Activated T-helper 17 cell treated with anti-CD3 and anti-CD28 coated beads, Interleukin-2, amount 50 U/mL, for 72 hours (primary cell): Measurements from ENCODE around the gene YPEL4. TPM values are rescaled to one million over a fixed set of nuclear protein-coding genes. Genes with fewer than 3 reads are reported as not detected.
A peak's percentile ranks its signal among the peaks of the same experiment; 100 is the strongest.
"Not testable (repeated sequence)": the region's sequence is repeated elsewhere in the genome, so short reads cannot be mapped to it uniquely, and the experiment has no call there.

Experiments
- ATAC-seq: fragments of 150-1000 bp; cut with Tn5 transposase; replicated peaks from 2 replicates; pipeline ENCODE4 v1.10.0; 2021; ENCODE audit warnings: mild to moderate bottlenecking, moderate library complexity
- H3K27ac Mint-ChIP-seq: one replicate; pipeline ENCODE4 v1.8.0; 2022; ENCODE audit warnings: mixed read lengths
- H3K27me3 Mint-ChIP-seq: one replicate; pipeline ENCODE4 v1.8.0; 2022; ENCODE audit warnings: mixed read lengths
- H3K36me3 Mint-ChIP-seq: one replicate; pipeline ENCODE4 v1.8.0; 2022; ENCODE audit warnings: low read depth, mild to moderate bottlenecking, mixed read lengths
- H3K4me1 Mint-ChIP-seq: one replicate; pipeline ENCODE4 v1.8.0; 2022; ENCODE audit warnings: mixed read lengths
- H3K4me3 Mint-ChIP-seq: one replicate; pipeline ENCODE4 v1.8.0; 2022; ENCODE audit warnings: mild to moderate bottlenecking, mixed read lengths
- H3K9me3 Mint-ChIP-seq: one replicate; pipeline ENCODE4 v1.8.0; 2022; ENCODE audit warnings: mixed read lengths
- total RNA-seq, 2 donors: library from RNA; stranded (reverse); gene quantifications; one replicate each; pipeline ENCODE4 v1.2.3, GENCODE V29; 2022

YPEL4 gene, protein sequence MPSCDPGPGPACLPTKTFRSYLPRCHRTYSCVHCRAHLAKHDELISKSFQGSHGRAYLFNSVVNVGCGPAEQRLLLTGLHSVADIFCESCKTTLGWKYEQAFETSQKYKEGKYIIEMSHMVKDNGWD
- 1 to 10 TPM in 1 of 2 donors, not detected in 1; 1.5 TPM for total RNA-seq

DNA sequence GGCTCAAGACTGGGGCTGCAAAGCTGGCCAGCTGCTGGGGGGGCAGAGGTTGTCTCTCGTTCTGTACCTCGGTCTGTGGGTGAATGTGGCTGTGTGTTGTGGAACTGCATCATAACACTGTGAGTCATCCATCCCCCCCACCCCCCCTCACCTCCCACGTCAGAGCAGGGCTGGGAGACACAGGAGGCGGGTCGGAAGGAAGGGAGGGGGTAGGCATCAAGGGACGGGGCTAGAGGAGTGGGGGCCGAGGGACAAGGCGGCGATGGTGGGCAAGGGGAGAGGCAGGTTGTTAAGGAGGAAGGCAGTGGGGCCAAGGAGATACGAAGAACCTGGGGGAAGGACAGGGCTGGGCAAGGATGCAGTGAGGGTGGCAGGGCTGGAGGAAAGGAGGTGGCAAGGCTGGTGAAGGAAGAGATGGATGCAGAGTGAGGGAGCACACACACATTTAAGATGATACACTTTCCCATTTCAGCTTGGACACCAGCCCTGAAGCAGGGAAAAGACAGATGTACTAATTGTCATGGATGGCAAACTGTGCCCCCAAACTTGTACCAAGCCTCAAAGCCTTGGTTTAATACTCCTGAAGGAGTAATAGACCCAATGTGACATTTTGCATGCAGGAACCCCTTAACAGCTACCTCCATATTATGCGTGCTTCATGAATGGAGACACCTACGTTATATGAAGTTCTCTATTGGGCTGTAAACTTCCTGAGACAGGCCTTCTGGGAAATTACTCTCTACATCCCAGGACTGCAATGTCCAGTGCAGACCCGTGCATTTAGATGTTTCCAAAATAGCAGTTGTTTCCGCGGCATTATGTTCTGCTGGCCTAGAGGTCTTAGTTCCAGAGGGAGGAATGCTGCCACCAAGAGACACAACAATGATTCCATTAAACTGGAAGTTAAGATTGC is at the start of gene YPEL4:
Gene YPEL4 (minus strand): TSS at position 87 of the 913 bp plus-strand sequence. CDS start 2,805 bp downstream, outside the sequence.
- Mint-ChIP-seq H3K27ac (peak within 1 kb of the TSS; percentile 21), H3K27me3 (peaks cover 34% of the 10 kb centered on the region)

DNA sequence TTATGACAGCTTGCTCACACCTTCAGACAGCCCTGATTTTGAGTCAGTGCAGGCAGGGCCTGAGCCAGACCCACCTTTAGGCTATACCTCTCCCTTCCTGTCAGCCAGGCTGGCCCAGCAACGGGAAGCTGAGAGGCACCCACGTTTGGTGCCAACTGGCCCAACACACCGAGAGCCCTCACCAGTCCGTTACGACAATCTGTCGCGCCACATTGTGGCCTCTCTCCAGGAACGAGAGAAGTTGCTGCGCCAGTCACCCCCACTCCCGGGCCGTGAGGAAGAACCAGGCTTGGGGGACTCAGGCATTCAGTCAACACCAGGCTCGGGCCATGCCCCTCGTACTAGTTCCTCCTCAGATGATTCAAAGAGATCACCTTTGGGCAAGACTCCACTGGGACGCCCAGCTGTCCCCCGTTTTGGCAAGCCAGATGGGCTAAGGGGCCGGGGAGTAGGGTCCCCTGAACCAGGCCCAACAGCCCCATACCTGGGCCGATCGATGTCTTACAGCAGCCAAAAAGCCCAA is 49.2 kb upstream of the YPEL4 start:
- Mint-ChIP-seq H3K27me3 (no peaks in the 10 kb centered on the region), H3K4me1 (peaks cover 4% of the 10 kb centered on the region), H3K27ac (peak overlapping the region; percentile 44), H3K9me3 (no peaks in the 10 kb centered on the region), H3K36me3 (peaks cover 99% of the 10 kb centered on the region), H3K4me3 (no peak overlapping the region)
- ATAC-seq, result no peak

More for the DNA sequence above, at the start of gene YPEL4:
- ATAC-seq, result peak; percentile 79
- peak within 1 kb of the TSS; percentile 64 for H3K4me3 Mint-ChIP-seq
- H3K36me3 Mint-ChIP-seq, result no peaks in the 10 kb centered on the region
- peaks cover 11% of the 10 kb centered on the region for H3K4me1 Mint-ChIP-seq
- no peaks in the 10 kb centered on the region for H3K9me3 Mint-ChIP-seq

DNA sequence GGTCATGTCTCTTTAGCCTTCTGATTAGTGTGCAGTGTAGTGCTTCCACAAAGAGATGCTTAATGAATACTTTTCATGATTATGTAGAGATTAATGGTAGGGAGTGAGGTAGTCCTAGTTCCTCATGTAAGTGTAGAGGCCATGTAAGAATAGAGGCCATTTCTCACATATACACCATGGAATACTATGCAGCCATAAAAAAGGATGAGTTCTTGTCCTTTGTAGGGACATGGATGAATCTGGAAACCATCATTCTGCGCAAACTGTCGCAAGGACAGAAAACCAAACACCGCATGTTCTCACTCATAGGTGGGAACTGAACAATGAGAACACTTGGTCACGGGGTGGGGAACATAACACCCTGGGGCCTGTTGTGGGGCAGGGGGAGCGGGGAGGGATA is 40.8 kb upstream of the YPEL4 start:
- not testable (repeated sequence) for H3K27me3 Mint-ChIP-seq, H3K4me1 Mint-ChIP-seq, H3K27ac Mint-ChIP-seq, ATAC-seq, H3K4me3 Mint-ChIP-seq, H3K9me3 Mint-ChIP-seq
- H3K36me3 Mint-ChIP-seq, result peaks cover 100% of the 10 kb centered on the region

DNA sequence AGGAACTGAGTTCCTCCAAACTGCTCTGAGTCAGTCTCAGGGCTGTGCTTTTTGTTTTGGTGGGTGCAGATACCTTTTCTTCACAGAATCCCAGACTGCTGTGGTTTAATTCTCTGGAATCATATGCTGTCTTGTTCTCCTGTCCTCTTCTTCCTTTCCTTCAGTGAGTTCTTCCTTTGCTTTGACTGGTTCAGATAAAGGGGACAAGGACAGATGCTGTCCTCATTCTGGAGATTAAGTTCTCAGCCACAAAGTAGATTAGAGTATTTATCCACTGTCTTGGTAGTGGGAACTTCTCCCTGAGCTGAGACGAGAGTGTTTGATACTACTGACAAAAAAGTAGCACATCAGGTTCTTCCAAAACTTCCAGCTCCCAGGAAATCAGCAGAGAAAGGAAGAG is 31.5 kb upstream of the YPEL4 start:
- H3K36me3 Mint-ChIP-seq, result peaks cover 89% of the 10 kb centered on the region
- H3K27ac Mint-ChIP-seq, result peak overlapping the region; percentile 77
- peaks cover 37% of the 10 kb centered on the region for H3K4me1 Mint-ChIP-seq
- H3K27me3 Mint-ChIP-seq, result no peaks in the 10 kb centered on the region
- H3K4me3 Mint-ChIP-seq, result peak overlapping the region; percentile 66
- ATAC-seq, result no peak
- H3K9me3 Mint-ChIP-seq, result no peaks in the 10 kb centered on the region

DNA sequence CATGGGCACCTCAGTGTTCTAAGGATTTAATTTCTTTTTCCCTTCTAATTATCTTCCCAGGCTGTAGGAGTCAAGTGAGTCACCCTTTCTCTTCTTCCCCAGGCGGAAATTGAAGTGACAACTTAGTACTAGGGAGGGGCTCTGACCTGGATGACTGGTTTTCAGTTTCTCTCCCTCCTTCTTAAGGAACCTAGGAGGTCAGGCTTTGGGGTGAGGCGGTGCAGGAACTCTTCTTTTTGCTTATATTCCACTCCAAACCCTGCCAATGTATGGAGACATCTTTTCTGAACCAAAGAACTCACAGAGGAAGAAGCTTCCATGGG is 30.8 kb upstream of the YPEL4 start:
- H3K4me1 Mint-ChIP-seq, result peaks cover 42% of the 10 kb centered on the region
- no peaks in the 10 kb centered on the region for H3K27me3 Mint-ChIP-seq
- H3K27ac Mint-ChIP-seq, result peak overlapping the region; percentile 77
- peaks cover 89% of the 10 kb centered on the region for H3K36me3 Mint-ChIP-seq
- peak overlapping the region; percentile 66 for H3K4me3 Mint-ChIP-seq
- no peaks in the 10 kb centered on the region for H3K9me3 Mint-ChIP-seq
- ATAC-seq, result peak; percentile 95

DNA sequence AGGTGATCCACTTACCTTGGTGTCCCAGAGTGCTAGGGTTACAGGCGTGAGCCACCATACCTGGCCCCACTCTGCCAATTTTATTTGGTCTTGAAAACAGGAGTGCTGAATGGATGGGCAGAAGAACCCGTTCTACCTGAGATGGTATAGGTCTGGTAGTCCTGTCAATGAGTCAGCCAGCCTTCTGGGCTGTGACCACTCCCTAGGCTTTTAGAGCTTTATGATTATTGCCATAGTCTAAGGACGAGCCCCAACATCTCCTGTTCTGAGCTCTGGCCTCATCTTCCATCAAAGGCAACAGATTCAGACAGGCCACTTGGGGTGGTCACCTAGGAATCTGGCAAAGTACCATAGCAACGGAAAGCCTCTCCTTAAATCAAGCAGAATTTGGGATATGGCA is 29.7 kb upstream of the YPEL4 start:
- Mint-ChIP-seq H3K27me3 (no peaks in the 10 kb centered on the region), H3K4me3 (peak overlapping the region; percentile 66), H3K9me3 (no peaks in the 10 kb centered on the region), H3K27ac (no peak overlapping the region), H3K4me1 (peaks cover 47% of the 10 kb centered on the region), H3K36me3 (peaks cover 89% of the 10 kb centered on the region)
- ATAC-seq, result no peak

DNA sequence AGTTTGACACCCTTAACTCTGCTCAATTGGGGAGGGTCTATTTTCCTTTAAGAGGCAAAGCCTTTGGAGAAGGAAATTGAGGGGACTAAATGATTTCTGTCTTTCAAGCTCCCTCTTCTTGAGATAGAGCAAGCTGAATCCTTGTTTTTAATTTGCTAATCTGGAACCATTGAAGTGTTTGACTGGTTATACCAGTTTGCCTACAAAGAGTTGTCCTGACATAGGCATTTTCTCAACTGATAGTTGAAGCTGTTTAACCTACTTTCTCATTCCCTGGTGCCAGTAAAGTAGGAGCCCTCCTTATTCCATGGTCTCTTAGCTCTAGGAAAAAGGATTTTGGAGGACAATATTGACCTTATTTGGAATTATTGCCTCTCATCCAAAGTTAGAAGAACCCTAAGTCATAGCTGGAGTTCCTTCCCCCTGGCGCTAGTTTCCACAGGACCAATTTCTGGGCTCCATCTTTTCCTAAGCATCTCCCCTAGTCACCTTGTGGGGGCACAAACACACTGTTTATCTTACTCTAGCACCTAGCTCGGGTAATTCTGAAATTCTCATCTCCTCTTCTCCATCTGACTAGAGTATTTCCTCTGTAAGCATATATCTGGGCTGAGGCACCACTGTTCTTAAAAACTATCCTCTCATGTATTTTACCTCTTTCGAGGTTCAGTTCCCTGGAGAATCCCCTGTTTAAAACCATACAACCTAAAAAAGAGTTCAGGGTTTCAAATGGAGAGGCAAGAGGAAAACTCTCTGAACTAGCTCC is 25.6 kb upstream of the YPEL4 start:
- Mint-ChIP-seq H3K4me1 (peaks cover 41% of the 10 kb centered on the region), H3K36me3 (peaks cover 89% of the 10 kb centered on the region), H3K4me3 (peak overlapping the region; percentile 31), H3K9me3 (no peaks in the 10 kb centered on the region), H3K27ac (peak overlapping the region; percentile 28), H3K27me3 (no peaks in the 10 kb centered on the region)
- peak; percentile 34 for ATAC-seq

DNA sequence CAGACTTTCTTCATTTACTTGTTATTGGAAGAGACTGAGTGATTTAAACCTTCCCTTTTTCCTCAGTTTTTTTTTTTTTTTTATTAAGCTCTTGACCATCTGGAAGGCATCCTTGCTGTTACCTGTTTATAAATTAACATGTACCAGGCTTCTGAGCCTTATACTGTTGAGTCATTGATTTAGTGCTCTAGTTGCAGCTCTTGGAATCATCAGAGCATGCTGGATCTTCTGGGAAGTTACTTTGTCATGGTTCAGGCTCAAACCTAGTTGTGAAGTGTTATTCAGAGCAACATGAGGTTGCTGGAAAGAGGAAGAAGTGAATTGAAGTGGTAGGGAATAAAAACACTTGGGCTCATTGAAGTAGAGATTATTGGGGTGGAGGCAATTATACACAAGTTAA is 24.5 kb upstream of the YPEL4 start:
- H3K9me3 Mint-ChIP-seq, result no peaks in the 10 kb centered on the region
- peaks cover 93% of the 10 kb centered on the region for H3K36me3 Mint-ChIP-seq
- H3K27me3 Mint-ChIP-seq, result no peaks in the 10 kb centered on the region
- peak overlapping the region; percentile 28 for H3K27ac Mint-ChIP-seq
- H3K4me3 Mint-ChIP-seq, result peak overlapping the region; percentile 35
- peaks cover 40% of the 10 kb centered on the region for H3K4me1 Mint-ChIP-seq
- ATAC-seq, result no peak

DNA sequence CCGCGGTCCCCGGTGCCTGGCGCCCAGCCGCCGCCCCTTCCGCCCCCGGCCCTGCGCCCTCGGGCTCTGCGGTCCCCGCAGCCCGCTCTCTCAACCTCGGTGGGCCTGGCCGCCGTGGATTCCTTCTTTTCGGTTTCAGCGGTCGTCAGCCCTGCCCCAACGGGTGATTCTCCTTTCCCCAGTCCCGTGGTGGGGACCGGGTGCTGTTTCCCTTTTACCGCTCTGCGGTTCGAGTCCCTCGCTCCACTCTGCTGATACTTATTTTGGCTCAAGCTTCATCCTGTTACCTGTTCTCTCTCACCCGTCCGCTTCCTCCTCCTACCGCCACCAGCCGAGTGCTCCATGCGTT is 18.7 kb upstream of the YPEL4 start:
- Mint-ChIP-seq H3K27me3 (no peaks in the 10 kb centered on the region), H3K27ac (peak overlapping the region; percentile 98), H3K9me3 (no peaks in the 10 kb centered on the region), H3K4me3 (peak overlapping the region; percentile 99), H3K4me1 (peaks cover 16% of the 10 kb centered on the region), H3K36me3 (peaks cover 59% of the 10 kb centered on the region)
- ATAC-seq, result peak; percentile 4

DNA sequence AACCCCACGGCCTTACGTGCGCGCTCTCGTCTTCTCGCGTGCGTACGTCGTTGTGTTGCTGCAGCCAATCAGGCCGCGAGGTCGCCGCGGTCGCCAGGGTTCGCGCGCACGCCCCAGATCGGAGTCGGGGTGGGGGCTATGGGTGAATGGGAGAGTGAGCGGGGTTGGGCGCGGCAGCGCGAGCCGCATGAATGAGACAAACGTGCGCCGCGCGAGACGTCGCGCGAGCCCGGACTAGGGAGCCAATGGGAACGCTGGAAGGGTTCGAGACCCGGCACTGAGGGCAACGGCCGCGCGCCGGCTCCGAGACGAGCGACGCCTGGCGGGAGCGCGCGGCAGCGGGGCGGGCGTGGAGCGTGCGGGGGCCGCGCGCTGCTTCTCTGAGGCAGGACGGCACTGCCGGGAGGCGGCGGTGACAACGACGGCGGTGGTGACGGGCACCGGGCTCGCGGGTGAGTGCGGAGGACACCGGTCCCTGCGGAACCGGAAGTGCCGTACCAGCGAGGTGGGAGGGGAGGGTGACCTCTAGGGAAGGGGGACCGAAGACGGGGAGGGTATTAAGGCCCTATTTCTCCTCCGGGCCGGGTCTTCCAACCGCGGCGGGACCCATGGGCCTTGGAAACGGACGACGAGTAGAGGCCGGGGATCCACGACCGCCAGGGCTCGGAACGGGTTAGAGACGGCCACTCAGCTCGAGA is 18.2 kb upstream of the YPEL4 start, which contains the start of gene ZDHHC5:
Gene ZDHHC5 (plus strand): TSS at position 379 of the 698 bp plus-strand sequence. CDS start 4,977 bp downstream, outside the sequence.
- Mint-ChIP-seq H3K4me3 (peak within 1 kb of the TSS; percentile 99), H3K27ac (peak within 1 kb of the TSS; percentile 98), H3K4me1 (peaks cover 12% of the 10 kb centered on the region), H3K36me3 (peaks cover 55% of the 10 kb centered on the region), H3K27me3 (no peaks in the 10 kb centered on the region), H3K9me3 (no peaks in the 10 kb centered on the region)
- peak; percentile 89 for ATAC-seq

DNA sequence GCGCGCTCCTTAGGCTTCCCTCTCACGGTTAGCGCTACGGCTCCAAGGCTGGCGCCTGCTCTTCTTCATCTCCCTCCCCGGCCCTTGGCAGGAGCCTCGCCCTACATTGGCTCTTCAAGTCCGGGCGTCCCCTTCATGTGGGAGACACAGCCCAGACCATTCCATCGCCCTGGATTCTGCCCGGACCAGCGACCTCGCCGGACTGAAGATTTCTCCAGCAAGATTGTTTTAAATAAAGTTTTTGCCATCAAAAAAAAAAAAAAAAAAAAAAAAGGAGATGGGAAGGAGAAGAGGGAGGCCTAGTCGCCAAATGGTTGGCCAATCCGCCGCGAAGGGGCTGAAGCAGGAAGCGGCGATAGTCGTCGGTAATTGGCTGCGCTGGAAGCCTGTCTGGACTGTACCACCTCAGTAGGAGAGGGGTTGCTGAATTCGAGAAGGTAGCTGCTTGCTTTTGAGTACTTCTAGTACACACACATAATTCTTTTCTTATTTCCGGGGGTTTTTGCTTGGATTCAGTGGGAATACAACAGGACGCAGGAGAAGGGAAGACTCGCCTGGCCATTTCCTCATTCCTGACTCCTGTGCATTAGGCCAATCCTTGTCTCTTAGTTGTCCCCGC is 17.5 kb upstream of the YPEL4 start:
- ATAC-seq, result peak; percentile 74
- peaks cover 9% of the 10 kb centered on the region for H3K4me1 Mint-ChIP-seq
- peak overlapping the region; percentile 99 for H3K4me3 Mint-ChIP-seq
- no peaks in the 10 kb centered on the region for H3K27me3 Mint-ChIP-seq
- peak overlapping the region; percentile 98 for H3K27ac Mint-ChIP-seq
- no peaks in the 10 kb centered on the region for H3K9me3 Mint-ChIP-seq
- H3K36me3 Mint-ChIP-seq, result peaks cover 55% of the 10 kb centered on the region

DNA sequence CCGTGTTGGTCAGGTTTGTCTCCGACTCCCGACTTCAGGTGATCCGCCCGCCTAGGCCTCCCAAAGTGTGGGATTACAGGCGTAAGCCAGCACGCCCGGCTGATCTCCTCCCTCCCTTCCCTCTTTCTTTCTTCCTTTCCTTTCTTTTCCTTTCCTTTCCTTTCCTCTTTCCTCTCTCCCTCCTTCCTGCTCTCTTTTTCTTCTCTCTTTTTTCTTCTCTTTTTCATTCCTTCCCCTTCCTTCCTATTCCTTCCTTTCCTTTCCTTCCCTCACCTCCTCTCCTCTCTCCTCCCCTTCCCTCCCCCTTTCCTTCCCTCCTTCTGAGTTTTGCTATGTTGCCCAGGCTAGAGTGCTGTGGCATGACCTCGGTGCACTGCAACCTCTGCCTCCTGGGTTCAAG is 14.3 kb upstream of the YPEL4 start:
- H3K9me3 Mint-ChIP-seq, result no peaks in the 10 kb centered on the region
- no peak for ATAC-seq
- H3K4me1 Mint-ChIP-seq, result peaks cover 3% of the 10 kb centered on the region
- H3K27me3 Mint-ChIP-seq, result no peaks in the 10 kb centered on the region
- H3K36me3 Mint-ChIP-seq, result peaks cover 59% of the 10 kb centered on the region
- H3K4me3 Mint-ChIP-seq, result no peak overlapping the region
- no peak overlapping the region for H3K27ac Mint-ChIP-seq

DNA sequence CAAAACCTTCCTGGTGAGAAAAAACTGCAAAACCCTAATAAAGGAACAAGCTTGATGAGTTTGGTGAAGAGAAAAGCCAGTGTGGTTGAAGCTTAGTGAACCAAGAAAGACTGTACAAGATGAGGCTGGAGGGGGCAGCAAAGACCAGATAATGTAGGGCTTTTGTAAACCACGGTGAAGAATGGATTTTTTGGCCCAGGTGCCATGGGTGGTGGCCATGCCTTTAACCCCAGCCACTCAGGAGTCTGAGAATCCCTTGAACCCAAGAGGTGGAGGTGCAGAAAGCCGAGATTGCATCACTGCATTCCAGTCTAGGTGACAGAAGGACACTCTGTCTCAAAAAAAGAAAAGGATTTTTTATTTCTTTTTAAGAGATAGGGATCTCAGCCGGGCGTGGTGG is 13.2 kb upstream of the YPEL4 start:
- ATAC-seq, result no peak
- peaks cover 58% of the 10 kb centered on the region for H3K36me3 Mint-ChIP-seq
- peaks cover 7% of the 10 kb centered on the region for H3K4me1 Mint-ChIP-seq
- no peak overlapping the region for H3K4me3 Mint-ChIP-seq
- no peaks in the 10 kb centered on the region for H3K27me3 Mint-ChIP-seq
- H3K27ac Mint-ChIP-seq, result no peak overlapping the region
- H3K9me3 Mint-ChIP-seq, result no peaks in the 10 kb centered on the region
